HEK293 (cell line): ENCODE results near the gene CBX8.

Experiments
- BCL11B ChIP-seq: fragments of 450-650 bp; formaldehyde crosslinking; IDR thresholded peaks from 2 replicates; pipeline ENCODE4 v1.5.1; 2016; ENCODE audit warnings: low read depth, missing biosample characterization, missing genetic modification characterization
- CTCF ChIP-seq: fragments of 450-650 bp; formaldehyde crosslinking; IDR thresholded peaks from 2 replicates; pipeline ENCODE4 v1.5.1; 2016; ENCODE audit warnings: missing biosample characterization, missing genetic modification characterization
- GLIS2 ChIP-seq: fragments of 450-650 bp; formaldehyde crosslinking; IDR thresholded peaks from 2 replicates; pipeline ENCODE4 v1.5.1; 2016; ENCODE audit warnings: missing biosample characterization, missing genetic modification characterization
- KLF16 ChIP-seq: fragments of 450-650 bp; formaldehyde crosslinking; IDR thresholded peaks from 2 replicates; pipeline ENCODE4 v1.5.1; 2017; ENCODE audit warnings: missing biosample characterization, missing genetic modification characterization
- KLF8 ChIP-seq: fragments of 450-650 bp; formaldehyde crosslinking; IDR thresholded peaks from 2 replicates; pipeline ENCODE4 v1.5.1; 2016; ENCODE audit warnings: missing biosample characterization, missing genetic modification characterization
- PRDM1 ChIP-seq: fragments of 450-650 bp; formaldehyde crosslinking; IDR thresholded peaks from 2 replicates; pipeline ENCODE4; 2016; ENCODE audit warnings: missing biosample characterization, missing genetic modification characterization
- SCRT2 ChIP-seq: fragments of 450-650 bp; formaldehyde crosslinking; IDR thresholded peaks from 2 replicates; pipeline ENCODE4 v1.5.1; 2016; ENCODE audit warnings: missing biosample characterization, missing genetic modification characterization
- SETDB1 ChIP-seq: IDR thresholded peaks from one replicate; pipeline ENCODE4 v1.6.1; 2017; ENCODE audit warnings: mild to moderate bottlenecking, low read length, moderate library complexity, mixed read lengths; ENCODE audit not compliant: insufficient read length
- WT1 ChIP-seq: fragments of 450-650 bp; formaldehyde crosslinking; IDR thresholded peaks from 2 replicates; pipeline ENCODE4 v1.5.1; 2016; ENCODE audit warnings: missing biosample characterization, missing genetic modification characterization
- ZBTB11 ChIP-seq: fragments of 450-650 bp; formaldehyde crosslinking; conservative IDR thresholded peaks from 2 replicates; pipeline ENCODE4 v1.5.1; 2016; ENCODE audit warnings: low read depth, missing biosample characterization, missing genetic modification characterization
- ZBTB17 ChIP-seq: fragments of 450-650 bp; formaldehyde crosslinking; IDR thresholded peaks from 2 replicates; pipeline ENCODE4 v1.5.1; 2016; ENCODE audit warnings: missing biosample characterization, missing genetic modification characterization
- ZBTB21 ChIP-seq: fragments of 450-650 bp; formaldehyde crosslinking; IDR thresholded peaks from 2 replicates; pipeline ENCODE4 v1.5.1; 2017; ENCODE audit warnings: missing biosample characterization, missing genetic modification characterization
- ZFP69B ChIP-seq: fragments of 450-650 bp; formaldehyde crosslinking; IDR thresholded peaks from 2 replicates; pipeline ENCODE4 v1.5.1; 2016; ENCODE audit warnings: missing biosample characterization, missing genetic modification characterization
- ZNF114 ChIP-seq: fragments of 450-650 bp; formaldehyde crosslinking; IDR thresholded peaks from 2 replicates; pipeline ENCODE4 v1.5.0; 2017; ENCODE audit warnings: missing biosample characterization, missing genetic modification characterization
- ZNF146 ChIP-seq: fragments of 450-650 bp; formaldehyde crosslinking; IDR thresholded peaks from 2 replicates; pipeline ENCODE4 v1.5.1; 2016; ENCODE audit warnings: missing biosample characterization, missing genetic modification characterization
- ZNF398 ChIP-seq: fragments of 450-650 bp; formaldehyde crosslinking; IDR thresholded peaks from 2 replicates; pipeline ENCODE4 v1.5.1; 2017; ENCODE audit warnings: missing biosample characterization, missing genetic modification characterization
- ZNF404 ChIP-seq: fragments of 450-650 bp; formaldehyde crosslinking; IDR thresholded peaks from 2 replicates; pipeline ENCODE4 v1.5.1; 2017; ENCODE audit warnings: missing biosample characterization, missing genetic modification characterization
- ZNF514 ChIP-seq: fragments of 450-650 bp; formaldehyde crosslinking; IDR thresholded peaks from 2 replicates; pipeline ENCODE4 v1.5.1; 2016; ENCODE audit warnings: missing biosample characterization, missing genetic modification characterization
- ZNF549 ChIP-seq: fragments of 450-650 bp; IDR thresholded peaks from 2 replicates; pipeline ENCODE4 v1.5.1; 2018; ENCODE audit warnings: missing biosample characterization, missing genetic modification characterization, mild to moderate bottlenecking, inconsistent platforms, moderate library complexity
- ZNF558 ChIP-seq: fragments of 450-650 bp; formaldehyde crosslinking; IDR thresholded peaks from 2 replicates; pipeline ENCODE4 v1.5.1; 2016; ENCODE audit warnings: missing biosample characterization, missing genetic modification characterization
- ZNF624 ChIP-seq: fragments of 450-650 bp; formaldehyde crosslinking; IDR thresholded peaks from 2 replicates; pipeline ENCODE4 v1.5.1; 2017; ENCODE audit warnings: missing biosample characterization, missing genetic modification characterization
- ZNF785 ChIP-seq: fragments of 450-650 bp; formaldehyde crosslinking; IDR thresholded peaks from 2 replicates; pipeline ENCODE4 v1.5.1; 2016; ENCODE audit warnings: missing biosample characterization, missing genetic modification characterization
- ZNF791 ChIP-seq: fragments of 450-650 bp; formaldehyde crosslinking; IDR thresholded peaks from 2 replicates; pipeline ENCODE4 v1.5.1; 2016; ENCODE audit warnings: missing biosample characterization, missing genetic modification characterization
- ZSCAN30 ChIP-seq: fragments of 450-650 bp; IDR thresholded peaks from 2 replicates; pipeline ENCODE4 v1.5.1; 2018; ENCODE audit warnings: missing biosample characterization, mild to moderate bottlenecking, missing genetic modification characterization, moderate library complexity
- TF ChIP-seq, protein P1 (sequence below): fragments of 450-650 bp; formaldehyde crosslinking; IDR thresholded peaks from 2 replicates; pipeline ENCODE4 v1.5.1; 2016; ENCODE audit warnings: missing biosample characterization, missing genetic modification characterization
- TF ChIP-seq, protein P2 (sequence below): fragments of 450-650 bp; formaldehyde crosslinking; IDR thresholded peaks from 2 replicates; pipeline ENCODE4 v1.5.1; 2016; ENCODE audit warnings: missing biosample characterization, missing genetic modification characterization, borderline replicate concordance
- TF ChIP-seq, protein P3 (sequence below): fragments of 450-650 bp; formaldehyde crosslinking; IDR thresholded peaks from 2 replicates; pipeline ENCODE4 v1.5.1; 2016; ENCODE audit warnings: missing biosample characterization, missing genetic modification characterization, borderline replicate concordance

CBX8 gene

DNA sequence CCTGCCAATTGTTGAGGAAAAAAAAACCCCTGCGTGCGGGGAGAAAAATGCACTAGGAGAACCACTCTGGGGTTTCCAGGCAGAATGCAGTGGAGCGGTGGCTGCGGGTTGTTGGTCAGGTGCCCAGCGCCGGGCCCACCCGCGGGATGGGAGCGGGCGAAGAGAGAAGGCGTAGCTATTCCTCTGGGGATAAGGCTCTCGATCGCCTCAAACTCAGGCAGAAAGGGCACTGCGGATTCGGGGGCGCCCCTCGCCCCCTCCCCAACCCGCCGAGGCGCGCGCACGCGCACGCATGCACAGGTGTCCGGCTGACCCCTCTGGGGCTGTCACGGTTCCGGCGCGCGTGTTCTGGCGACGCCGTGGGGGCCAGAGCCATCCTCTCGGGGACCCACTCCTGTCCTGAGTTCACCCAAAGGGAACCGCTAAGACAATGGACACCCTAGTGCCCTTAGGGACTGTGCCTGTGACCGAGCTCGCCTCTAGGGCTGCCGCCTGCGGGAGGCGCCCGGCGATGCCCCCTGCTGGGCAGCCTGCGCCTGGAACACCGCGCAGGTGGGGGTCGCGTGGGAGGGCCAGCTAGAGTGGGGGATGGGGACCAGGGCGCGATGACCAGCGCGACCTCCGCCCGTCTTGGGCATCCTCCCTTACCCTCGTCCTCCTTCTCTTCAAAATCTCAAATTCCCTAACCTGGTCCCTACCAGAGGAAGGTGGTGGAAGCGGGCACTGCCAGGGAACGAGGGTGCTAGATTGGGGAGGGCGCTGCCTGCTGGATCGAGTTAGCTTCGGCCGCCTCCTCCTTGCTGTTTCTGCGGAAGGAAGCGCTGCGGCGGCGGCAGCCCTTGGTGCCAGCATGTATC is 14.4 kb upstream of the CBX8 start (continued):
- TF ChIP-seq, protein P1, sequence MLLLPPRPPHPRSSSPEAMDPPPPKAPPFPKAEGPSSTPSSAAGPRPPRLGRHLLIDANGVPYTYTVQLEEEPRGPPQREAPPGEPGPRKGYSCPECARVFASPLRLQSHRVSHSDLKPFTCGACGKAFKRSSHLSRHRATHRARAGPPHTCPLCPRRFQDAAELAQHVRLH (tag by site-specific recombination): 0 out of 2 replicates have a peak, but pooled peaks have one; percentile 22
- TF ChIP-seq SETDB1: no peak
- TF ChIP-seq ZNF404 (tag by site-specific recombination): no peak
- TF ChIP-seq PRDM1 (tag by site-specific recombination): peak; percentile 32; the same call in 1 of the 2 replicates
- no peak for TF ChIP-seq ZNF558 (tag by site-specific recombination)
- TF ChIP-seq ZNF398 (tag by site-specific recombination): peak; percentile 91
- no peak for TF ChIP-seq ZNF549
- peak; percentile 70; the same call in 1 of the 2 replicates for TF ChIP-seq ZNF785 (tag by site-specific recombination)
- peak; percentile 90 for TF ChIP-seq ZFP69B (tag by site-specific recombination)
- TF ChIP-seq KLF8 (tag by site-specific recombination): peak; percentile 74; the same call in 1 of the 2 replicates
- TF ChIP-seq ZNF514 (tag by site-specific recombination): no peak
- TF ChIP-seq BCL11B (tag by site-specific recombination): peak; percentile 79
- TF ChIP-seq GLIS2 (tag by site-specific recombination): peak; percentile 99
- TF ChIP-seq, protein P2, sequence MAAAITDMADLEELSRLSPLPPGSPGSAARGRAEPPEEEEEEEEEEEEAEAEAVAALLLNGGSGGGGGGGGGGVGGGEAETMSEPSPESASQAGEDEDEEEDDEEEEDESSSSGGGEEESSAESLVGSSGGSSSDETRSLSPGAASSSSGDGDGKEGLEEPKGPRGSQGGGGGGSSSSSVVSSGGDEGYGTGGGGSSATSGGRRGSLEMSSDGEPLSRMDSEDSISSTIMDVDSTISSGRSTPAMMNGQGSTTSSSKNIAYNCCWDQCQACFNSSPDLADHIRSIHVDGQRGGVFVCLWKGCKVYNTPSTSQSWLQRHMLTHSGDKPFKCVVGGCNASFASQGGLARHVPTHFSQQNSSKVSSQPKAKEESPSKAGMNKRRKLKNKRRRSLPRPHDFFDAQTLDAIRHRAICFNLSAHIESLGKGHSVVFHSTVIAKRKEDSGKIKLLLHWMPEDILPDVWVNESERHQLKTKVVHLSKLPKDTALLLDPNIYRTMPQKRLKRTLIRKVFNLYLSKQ (tag by site-specific recombination): no peak
- TF ChIP-seq ZNF114 (tag by site-specific recombination): no peak
- no peak for TF ChIP-seq ZNF791 (tag by site-specific recombination)
- 0 out of 2 replicates have a peak, but pooled peaks have one; percentile 41 for TF ChIP-seq ZBTB21
- peak; percentile 100 for TF ChIP-seq CTCF (tag by site-specific recombination)
- TF ChIP-seq ZBTB17 (tag by site-specific recombination): peak; percentile 84
- peak; percentile 91 for TF ChIP-seq WT1 (tag by site-specific recombination)
- TF ChIP-seq, protein P3, sequence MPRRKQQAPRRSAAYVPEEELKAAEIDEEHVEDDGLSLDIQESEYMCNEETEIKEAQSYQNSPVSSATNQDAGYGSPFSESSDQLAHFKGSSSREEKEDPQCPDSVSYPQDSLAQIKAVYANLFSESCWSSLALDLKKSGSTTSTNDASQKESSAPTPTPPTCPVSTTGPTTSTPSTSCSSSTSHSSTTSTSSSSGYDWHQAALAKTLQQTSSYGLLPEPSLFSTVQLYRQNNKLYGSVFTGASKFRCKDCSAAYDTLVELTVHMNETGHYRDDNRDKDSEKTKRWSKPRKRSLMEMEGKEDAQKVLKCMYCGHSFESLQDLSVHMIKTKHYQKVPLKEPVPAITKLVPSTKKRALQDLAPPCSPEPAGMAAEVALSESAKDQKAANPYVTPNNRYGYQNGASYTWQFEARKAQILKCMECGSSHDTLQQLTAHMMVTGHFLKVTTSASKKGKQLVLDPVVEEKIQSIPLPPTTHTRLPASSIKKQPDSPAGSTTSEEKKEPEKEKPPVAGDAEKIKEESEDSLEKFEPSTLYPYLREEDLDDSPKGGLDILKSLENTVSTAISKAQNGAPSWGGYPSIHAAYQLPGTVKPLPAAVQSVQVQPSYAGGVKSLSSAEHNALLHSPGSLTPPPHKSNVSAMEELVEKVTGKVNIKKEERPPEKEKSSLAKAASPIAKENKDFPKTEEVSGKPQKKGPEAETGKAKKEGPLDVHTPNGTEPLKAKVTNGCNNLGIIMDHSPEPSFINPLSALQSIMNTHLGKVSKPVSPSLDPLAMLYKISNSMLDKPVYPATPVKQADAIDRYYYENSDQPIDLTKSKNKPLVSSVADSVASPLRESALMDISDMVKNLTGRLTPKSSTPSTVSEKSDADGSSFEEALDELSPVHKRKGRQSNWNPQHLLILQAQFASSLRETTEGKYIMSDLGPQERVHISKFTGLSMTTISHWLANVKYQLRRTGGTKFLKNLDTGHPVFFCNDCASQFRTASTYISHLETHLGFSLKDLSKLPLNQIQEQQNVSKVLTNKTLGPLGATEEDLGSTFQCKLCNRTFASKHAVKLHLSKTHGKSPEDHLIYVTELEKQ: peak; percentile 32; the same call in 1 of the 2 replicates
- no peak for TF ChIP-seq ZNF146 (tag by site-specific recombination)
- 0 out of 2 replicates have a peak, but pooled peaks have one; percentile 19 for TF ChIP-seq ZBTB11
- TF ChIP-seq ZSCAN30 (tag by site-specific recombination): peak; percentile 41; the same call in 1 of the 2 replicates
- TF ChIP-seq SCRT2 (tag by site-specific recombination): peak; percentile 60
- peak; percentile 92 for TF ChIP-seq KLF16 (tag by site-specific recombination)
- TF ChIP-seq ZNF624 (tag by site-specific recombination): no peak
